ENCODE results near the gene ACTRT3. TPM values are rescaled to one million over a fixed set of nuclear protein-coding genes. Genes with fewer than 3 reads are reported as not detected.

ACTRT3 gene
- total and polyA plus RNA-seq, 2 experiments from 2014 or later = 2.9 to 5.2 TPM

DNA sequence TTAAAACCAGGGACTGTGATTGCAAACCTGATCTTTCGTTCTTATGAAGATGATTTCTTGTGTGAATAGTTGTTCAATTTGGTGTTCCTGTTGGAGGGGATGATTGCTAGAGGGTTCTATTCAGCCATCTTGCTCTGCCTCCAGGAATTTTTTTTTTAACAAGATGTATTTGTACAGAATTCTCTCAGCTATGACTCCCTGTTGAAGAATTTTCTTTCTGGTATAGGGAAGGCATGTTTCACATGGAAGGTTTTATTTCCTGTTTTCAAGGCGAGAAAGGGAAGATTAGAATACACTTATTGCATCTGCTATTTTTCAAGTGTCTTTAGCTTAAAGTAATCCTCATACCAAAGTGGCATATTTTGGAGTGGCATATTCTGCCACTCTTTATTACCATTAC lies 49.0 kb upstream of the ACTRT3 start:
- Histone ChIP-seq H3K9me2 (ENCODE audit: insufficient read depth) (no peaks in the 10 kb centered on the region), H3K4me3 (no peak overlapping the region), H4K20me1 (replicated peaks; ENCODE audit: insufficient read depth) (no peaks in the 10 kb centered on the region), H3K79me2 (replicated peaks; ENCODE audit: insufficient read depth) (no peaks in the 10 kb centered on the region), H3F3A (replicated peaks; ENCODE audit: low read depth) (no peaks in the 10 kb centered on the region), H3K4me2 (no peak overlapping the region), H3K4me1 (ENCODE audit: insufficient read depth) (peaks cover 4% of the 10 kb centered on the region), H3K27ac (ENCODE audit: low read depth) (no peak overlapping the region), H3K36me3 (ENCODE audit: insufficient read depth) (no peaks in the 10 kb centered on the region), H2AFZ (peak overlapping the region; percentile 90; the same call in 1 of the 2 replicates), H3K27me3 (ENCODE audit: insufficient read depth) (peaks cover 6% of the 10 kb centered on the region; the same call in 1 of the 2 replicates)
- no peak for ATAC-seq
- no peak for DNase-seq (ENCODE audit: low spot score)
- Mint-ChIP-seq H3K27ac (no peak overlapping the region), H3K36me3 (ENCODE audit: low read depth) (no peaks in the 10 kb centered on the region), H3K9me3 (peaks cover 13% of the 10 kb centered on the region; the same call in 2 of the 3 replicates), H3K4me1 (peaks cover 8% of the 10 kb centered on the region), H3K4me3 (no peak overlapping the region), H3K27me3 (ENCODE audit: insufficient read depth, low read depth, poor library complexity) (peaks cover 13% of the 10 kb centered on the region)
- TF ChIP-seq, protein P1, sequence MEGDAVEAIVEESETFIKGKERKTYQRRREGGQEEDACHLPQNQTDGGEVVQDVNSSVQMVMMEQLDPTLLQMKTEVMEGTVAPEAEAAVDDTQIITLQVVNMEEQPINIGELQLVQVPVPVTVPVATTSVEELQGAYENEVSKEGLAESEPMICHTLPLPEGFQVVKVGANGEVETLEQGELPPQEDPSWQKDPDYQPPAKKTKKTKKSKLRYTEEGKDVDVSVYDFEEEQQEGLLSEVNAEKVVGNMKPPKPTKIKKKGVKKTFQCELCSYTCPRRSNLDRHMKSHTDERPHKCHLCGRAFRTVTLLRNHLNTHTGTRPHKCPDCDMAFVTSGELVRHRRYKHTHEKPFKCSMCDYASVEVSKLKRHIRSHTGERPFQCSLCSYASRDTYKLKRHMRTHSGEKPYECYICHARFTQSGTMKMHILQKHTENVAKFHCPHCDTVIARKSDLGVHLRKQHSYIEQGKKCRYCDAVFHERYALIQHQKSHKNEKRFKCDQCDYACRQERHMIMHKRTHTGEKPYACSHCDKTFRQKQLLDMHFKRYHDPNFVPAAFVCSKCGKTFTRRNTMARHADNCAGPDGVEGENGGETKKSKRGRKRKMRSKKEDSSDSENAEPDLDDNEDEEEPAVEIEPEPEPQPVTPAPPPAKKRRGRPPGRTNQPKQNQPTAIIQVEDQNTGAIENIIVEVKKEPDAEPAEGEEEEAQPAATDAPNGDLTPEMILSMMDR (conservative IDR thresholded peaks at IDR 0.05; ENCODE audit: low read depth in 2 of 2) = no peak
- no peak for TF ChIP-seq STAT1 (IDR thresholded peaks at IDR 0.05; ENCODE audit: unreplicated experiment)
- no peak for TF ChIP-seq CREB1 (CRISPR knock-in tag; IDR thresholded peaks at IDR 0.05; ENCODE audit: low read depth)
- TF ChIP-seq POLR2AphosphoS5 (IDR thresholded peaks at IDR 0.05; ENCODE audit: low read depth) = no peak

DNA sequence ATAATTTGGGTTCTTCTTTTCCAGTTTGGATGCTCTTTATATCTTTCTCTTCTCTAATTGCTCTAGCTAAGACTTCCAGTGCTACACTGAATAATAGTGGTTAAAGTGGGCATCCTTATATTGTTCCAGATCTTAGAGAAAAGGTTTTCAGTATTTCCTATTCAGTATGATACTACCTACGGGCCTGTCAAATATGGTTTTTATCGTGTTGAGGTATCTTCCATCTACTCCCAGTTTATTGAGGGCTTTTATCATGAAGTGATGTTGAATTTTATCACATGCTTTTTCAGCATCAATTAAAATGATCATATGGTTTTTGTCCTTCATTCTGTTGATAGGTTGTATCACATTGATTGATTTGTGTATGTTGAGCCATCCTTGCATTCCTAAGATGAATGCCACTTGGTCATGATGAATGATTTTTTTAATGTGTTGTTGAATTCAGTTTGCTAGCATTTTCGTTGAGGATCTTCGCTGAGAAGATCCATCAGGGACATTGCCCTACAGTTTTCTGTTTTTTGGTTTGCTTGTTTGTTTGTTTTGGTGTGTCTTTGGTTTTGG lies 46.3 kb upstream of the ACTRT3 start:
- Histone ChIP-seq H3K9me2 (ENCODE audit: insufficient read depth) (no peaks in the 10 kb centered on the region), H3K27me3 (ENCODE audit: insufficient read depth) (peaks cover 12% of the 10 kb centered on the region; the same call in 1 of the 2 replicates), H3K4me1 (ENCODE audit: insufficient read depth) (peaks cover 16% of the 10 kb centered on the region), H2AFZ (no peak overlapping the region), H3K4me2 (no peak overlapping the region), H3K79me2 (replicated peaks; ENCODE audit: insufficient read depth) (no peaks in the 10 kb centered on the region), H3F3A (replicated peaks; ENCODE audit: low read depth) (no peaks in the 10 kb centered on the region), H4K20me1 (replicated peaks; ENCODE audit: insufficient read depth) (no peaks in the 10 kb centered on the region), H3K4me3 (no peak overlapping the region), H3K36me3 (ENCODE audit: insufficient read depth) (no peaks in the 10 kb centered on the region), H3K27ac (ENCODE audit: low read depth) (no peak overlapping the region)
- Mint-ChIP-seq H3K9me3 (peaks cover 13% of the 10 kb centered on the region; the same call in 2 of the 3 replicates), H3K4me1 (peaks cover 22% of the 10 kb centered on the region), H3K4me3 (no peak overlapping the region), H3K27me3 (ENCODE audit: insufficient read depth, low read depth, poor library complexity) (peaks cover 18% of the 10 kb centered on the region), H3K27ac (no peak overlapping the region), H3K36me3 (ENCODE audit: low read depth) (no peaks in the 10 kb centered on the region)
- no peak for TF ChIP-seq JUNB (IDR thresholded peaks at IDR 0.05; ENCODE audit: unreplicated experiment)
- no peak for TF ChIP-seq ZNF331 (CRISPR knock-in tag; IDR thresholded peaks at IDR 0.05; ENCODE audit: low read depth)
- TF ChIP-seq POLR2AphosphoS5 (IDR thresholded peaks at IDR 0.05; ENCODE audit: low read depth) = no peak
- TF ChIP-seq CREB1 (CRISPR knock-in tag; IDR thresholded peaks at IDR 0.05; ENCODE audit: low read depth) = no peak
- no peak for DNase-seq (ENCODE audit: low spot score)
- no peak for ATAC-seq

DNA sequence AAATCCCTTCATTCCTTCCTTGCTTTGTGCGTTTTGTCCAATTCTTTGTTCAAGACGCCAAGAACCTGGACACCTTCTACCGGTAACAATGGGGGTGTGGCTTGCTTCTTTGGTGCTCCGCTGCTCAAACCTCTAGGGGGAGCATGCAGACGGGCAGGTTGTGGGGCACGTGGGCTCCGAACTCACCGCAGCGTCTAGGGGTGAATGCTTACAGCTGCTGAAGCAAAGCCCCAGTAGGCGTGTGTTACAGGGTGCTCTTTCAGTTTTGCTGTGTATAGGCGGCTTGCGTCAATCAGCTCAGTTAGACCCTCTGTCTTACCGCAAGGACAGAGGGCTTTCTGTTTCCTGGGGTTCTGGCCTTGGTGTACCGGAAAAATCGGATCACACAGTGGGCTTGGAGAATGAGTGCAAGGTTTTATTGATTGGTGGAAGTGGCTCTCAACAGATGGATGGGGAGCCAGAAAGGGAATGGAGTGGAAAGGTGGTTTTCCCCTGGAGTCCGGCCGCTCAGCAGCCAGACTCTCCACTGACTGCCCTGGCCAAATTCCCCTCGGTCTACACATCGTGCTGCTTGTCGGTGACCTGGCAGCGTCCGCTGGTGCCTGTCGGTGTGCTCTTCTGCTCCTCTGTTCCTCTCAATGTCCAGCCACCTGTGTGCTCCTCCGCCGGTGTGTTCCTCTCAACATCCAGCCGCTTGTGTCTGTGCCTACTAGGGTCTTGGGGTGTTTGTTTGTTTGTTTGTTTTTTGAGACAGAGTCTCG lies 44.6 kb upstream of the ACTRT3 start:
- H3K9me2 ChIP-seq (ENCODE audit: insufficient read depth) = no peaks in the 10 kb centered on the region
- peaks cover 20% of the 10 kb centered on the region for H3K4me1 ChIP-seq (ENCODE audit: insufficient read depth)
- no peak overlapping the region for H3K27ac Mint-ChIP-seq
- peak overlapping the region; percentile 78 for H3K4me3 Mint-ChIP-seq
- H3K36me3 Mint-ChIP-seq (ENCODE audit: low read depth) = no peaks in the 10 kb centered on the region
- ATAC-seq = peak; percentile 70
- peak; percentile 92 for DNase-seq (ENCODE audit: low spot score)
- peaks cover 13% of the 10 kb centered on the region; the same call in 2 of the 3 replicates for H3K9me3 Mint-ChIP-seq
- peak overlapping the region; percentile 96 for H3K4me2 ChIP-seq
- H3K4me1 Mint-ChIP-seq = peaks cover 25% of the 10 kb centered on the region
- H3K79me2 ChIP-seq (replicated peaks; ENCODE audit: insufficient read depth) = no peaks in the 10 kb centered on the region
- peak overlapping the region; percentile 98 for H2AFZ ChIP-seq
- H3F3A ChIP-seq (replicated peaks; ENCODE audit: low read depth) = no peaks in the 10 kb centered on the region
- no peaks in the 10 kb centered on the region for H3K36me3 ChIP-seq (ENCODE audit: insufficient read depth)
- no peaks in the 10 kb centered on the region for H4K20me1 ChIP-seq (replicated peaks; ENCODE audit: insufficient read depth)
- H3K27me3 ChIP-seq (ENCODE audit: insufficient read depth) = peaks cover 12% of the 10 kb centered on the region; the same call in 1 of the 2 replicates
- H3K4me3 ChIP-seq = peak overlapping the region; percentile 81
- no peak overlapping the region for H3K27ac ChIP-seq (ENCODE audit: low read depth)
- peaks cover 18% of the 10 kb centered on the region for H3K27me3 Mint-ChIP-seq (ENCODE audit: insufficient read depth, low read depth, poor library complexity)
- TF ChIP-seq POLR2AphosphoS5 (IDR thresholded peaks at IDR 0.05; ENCODE audit: low read depth) (peak; percentile 28; the same call in 1 of the 2 replicates), CREB1 (CRISPR knock-in tag; IDR thresholded peaks at IDR 0.05; ENCODE audit: low read depth) (0 out of 2 replicates have a peak, but pooled peaks have one; percentile 23)
- TF ChIP-seq, protein P1 (conservative IDR thresholded peaks at IDR 0.05; ENCODE audit: low read depth in 2 of 2) = peak; percentile 74 to 83

Data from GM23338 (cell line).